ENCODE measurements around the gene SPDYE5.

SPDYE5 gene

DNA sequence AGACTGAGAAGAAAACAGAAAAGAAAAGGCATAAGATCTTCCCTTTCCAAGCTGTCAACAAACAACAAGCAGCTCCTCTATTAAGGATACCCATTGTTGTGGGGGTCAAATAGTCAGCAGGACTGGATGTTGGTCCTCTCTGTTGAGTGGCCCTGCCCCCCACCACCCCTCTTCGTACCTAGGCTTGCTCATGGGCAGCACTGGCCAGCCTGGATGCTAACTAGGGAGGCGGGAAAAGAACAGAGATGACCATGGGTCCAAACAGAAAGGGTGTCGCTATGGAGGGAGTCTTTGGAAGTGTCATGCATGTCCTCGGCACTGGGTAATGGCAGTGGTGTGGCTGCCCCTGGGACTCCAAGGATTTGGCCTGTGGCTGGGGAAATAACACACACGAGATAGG is 45.6 kb downstream of the SPDYE5 start:
- no peak for DNase-seq

- no peak for DNase-seq
Measured at GRCh38 chr7:75546237-75547015, 54.3 kb downstream of the SPDYE5 start.

All from NCI-H226 (cell line).